HG03159 (cell line): ENCODE results near the gene SHH.
A peak's percentile ranks its signal among the peaks of the same experiment; 100 is the strongest.

Source experiments
- ATAC-seq: cut with Tn5 transposase; IDR thresholded peaks from one replicate; pipeline ENCODE4 v1.9.1; 2021; ENCODE audit warnings: mild to moderate bottlenecking, moderate library complexity; ENCODE audit not compliant: unreplicated experiment

The SHH gene

DNA sequence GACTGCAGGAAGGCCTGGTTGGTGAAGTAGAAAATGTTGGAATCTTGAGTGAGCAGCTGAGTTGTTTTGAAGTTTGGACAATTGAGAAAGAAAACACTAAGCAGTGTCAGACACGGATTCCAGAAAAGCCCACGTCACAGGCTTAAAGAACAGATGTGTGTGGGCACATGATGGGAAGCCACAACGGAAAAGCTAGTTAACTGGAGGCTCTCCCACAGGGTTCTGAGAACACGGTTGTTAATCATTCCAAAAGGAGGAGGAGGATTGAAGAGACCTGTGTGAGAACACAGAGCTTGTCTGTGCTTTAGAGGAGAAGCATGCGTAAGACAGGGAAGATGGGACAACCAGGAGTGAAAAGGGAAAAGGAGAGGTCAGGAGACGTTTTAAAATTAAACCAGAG lies 42.6 kb downstream of the SHH start:
- no peak for ATAC-seq

DNA sequence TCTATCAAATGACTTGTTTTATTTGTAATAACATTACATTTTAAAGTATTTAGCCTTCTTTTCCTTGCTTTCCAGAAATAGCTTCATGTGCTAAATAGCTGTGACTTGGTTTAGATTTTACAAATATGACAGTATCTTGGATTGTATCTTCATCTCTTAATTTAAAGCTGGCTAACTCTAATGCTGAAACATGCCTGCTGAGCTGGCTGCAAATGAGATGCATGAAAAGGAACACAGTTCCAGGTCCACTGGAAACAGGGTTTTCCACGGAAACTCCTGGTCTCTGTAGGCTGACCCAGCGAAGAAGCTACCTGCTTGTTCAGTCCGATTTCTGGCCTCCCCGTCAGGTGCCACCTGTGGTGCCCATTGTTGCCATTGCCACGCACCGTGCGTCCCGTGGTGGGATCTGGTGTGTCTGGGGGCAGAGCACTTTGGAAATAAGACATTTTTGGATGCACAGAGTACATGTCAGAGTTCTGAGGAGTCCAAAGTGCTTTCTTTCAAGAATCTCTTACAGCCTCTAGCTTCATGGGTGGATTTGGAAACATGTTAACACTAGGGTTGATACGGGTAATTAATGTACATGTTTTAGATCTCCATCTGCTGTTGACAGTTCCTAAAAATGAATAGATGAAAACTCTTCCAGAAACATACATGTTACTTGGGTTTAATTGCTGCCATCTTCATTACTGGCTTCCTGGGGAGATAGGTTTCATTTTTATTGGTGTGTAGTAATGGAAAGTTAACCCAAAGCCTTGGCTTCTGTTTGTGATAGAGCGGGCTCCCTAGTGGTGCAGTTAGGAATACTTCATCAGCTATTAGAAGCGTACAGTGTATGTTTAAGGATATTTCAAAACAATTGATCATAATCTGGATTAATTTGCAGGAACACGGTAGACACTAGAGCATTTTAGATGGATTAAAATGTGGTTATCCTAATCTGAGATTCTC lies 45.0 kb downstream of the SHH start:
- no peak for ATAC-seq

DNA sequence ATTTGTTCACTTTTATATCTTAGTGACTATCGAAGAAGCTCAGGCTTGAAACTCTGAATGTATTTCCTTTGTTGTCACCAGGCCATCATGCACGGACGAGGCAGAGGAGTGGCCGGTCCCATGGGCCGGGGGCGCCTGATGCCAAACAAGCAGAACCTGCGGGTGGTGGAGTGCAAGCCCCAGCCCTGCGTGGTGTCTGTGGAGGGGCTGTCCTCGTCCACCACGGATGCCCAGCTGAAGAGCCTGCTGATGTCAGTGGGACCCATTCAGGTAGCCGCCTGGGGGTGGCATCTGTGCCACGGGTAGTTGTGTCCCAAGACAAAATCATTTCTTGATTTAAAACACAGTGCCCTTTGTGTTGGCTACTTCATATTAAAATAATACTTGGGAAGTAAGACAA lies 45.9 kb downstream of the SHH start:
- ATAC-seq, result no peak

DNA sequence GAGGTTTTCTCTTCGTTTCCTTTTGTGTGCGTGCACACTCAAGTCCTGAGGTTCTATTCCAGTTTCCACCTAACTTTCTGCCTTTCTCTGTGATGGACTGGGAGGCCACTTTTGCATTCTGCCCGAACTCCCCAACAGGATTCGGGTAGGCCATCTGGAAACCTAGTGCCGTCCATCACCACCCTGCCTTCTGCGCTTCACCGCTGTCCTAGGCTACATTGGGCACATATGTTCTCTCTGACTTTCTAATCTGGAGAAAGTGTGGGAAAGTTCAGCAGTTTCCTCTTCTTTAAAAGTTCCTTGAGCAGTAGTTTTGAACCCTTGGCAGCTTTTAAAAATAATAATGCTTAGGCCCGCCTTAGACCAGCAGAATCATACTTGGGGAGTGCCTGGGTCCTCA lies 46.8 kb downstream of the SHH start:
- no peak for ATAC-seq

DNA sequence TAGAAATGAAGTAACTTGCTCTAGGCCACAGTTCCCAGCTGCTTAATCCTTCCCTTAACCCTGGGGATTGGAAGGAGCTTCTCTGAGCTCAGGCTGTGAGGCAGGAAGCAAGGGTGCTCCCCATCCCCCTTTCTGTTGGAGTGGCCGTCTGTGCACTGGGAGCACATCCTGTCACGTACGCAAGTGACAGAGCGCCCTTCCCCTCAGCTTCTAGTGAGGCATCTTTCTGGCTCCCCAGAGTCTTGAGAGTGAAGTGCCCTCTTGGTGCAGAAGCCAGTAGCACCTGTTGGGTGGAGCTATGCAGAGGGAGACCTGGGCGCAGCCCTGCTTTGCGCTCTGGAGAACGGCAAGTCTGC lies 47.8 kb downstream of the SHH start:
- peak; percentile 38 for ATAC-seq

DNA sequence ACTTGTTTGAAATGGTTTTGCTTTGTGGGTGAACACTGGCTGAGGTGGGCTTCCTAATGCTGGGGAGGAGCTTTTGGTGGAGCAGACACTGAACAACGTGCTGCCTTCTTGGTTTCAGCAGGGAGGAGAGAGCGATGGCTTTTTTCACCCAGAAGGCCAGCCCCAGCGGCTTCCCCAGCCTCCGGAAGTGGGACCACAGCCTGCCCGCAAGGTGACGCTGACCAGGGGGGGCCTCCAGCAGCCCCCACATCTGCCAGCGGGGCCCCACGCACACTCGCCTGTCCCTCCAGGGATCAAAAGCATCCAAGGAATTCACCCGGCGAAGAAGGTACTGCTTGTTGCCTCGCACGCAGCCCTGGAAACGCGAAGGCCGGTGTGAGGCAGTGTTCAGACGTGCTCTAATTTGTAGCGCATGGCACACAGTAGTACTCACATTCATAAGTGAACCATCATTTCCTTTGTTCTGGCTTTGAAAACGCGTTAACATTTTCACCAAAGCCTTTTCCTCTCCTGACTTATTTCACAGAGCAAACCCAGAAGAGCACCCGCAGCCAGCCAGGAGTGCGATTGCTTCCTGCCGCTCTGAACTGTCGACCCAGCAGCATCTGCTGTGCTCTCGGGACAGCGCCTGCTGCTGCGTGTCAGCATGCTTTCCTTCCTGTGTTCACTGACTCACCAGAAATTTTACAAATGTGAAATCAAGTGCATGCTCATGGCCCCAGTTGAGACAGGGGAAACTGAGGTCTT lies 48.4 kb downstream of the SHH start:
- peak; percentile 54 for ATAC-seq

DNA sequence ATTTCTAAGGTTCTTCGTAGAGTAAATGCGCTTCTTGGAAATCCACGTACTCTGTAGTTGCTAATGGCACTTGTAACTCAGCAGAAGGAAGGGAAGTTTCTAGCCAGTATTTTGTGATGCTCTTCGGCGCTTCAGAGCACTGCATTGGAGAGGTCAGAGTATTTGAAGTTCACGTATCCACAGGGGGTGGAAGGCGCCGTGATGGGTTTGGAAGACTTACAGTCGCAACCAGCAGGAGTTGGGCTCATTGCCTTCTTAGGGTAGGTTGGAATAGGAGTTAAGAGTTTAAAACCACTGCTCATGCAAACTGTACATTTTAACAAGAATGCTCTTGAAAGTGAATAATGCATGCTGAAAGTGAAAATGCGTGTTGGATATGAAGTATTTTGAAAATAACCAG lies 49.1 kb downstream of the SHH start:
- no peak for ATAC-seq

DNA sequence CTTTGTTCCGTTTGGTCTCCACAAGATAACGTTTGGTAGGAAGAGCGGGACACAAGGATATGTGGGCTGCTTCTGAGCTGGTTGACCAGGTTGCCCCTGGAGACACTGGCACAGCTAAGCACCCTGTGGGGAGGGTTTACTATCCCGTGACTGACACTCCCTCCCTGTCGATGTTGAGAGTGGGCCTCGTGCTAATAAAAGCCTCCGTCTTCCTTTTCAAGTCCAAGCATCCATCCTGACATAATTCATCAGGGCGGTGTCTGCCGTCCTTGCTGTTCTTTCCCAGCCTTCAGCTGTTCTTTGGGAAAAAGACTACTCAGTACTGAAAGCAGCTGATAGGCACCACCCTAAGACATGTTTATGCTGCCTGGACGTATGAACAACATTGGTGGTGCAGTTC lies 49.6 kb downstream of the SHH start:
- ATAC-seq, result no peak

DNA sequence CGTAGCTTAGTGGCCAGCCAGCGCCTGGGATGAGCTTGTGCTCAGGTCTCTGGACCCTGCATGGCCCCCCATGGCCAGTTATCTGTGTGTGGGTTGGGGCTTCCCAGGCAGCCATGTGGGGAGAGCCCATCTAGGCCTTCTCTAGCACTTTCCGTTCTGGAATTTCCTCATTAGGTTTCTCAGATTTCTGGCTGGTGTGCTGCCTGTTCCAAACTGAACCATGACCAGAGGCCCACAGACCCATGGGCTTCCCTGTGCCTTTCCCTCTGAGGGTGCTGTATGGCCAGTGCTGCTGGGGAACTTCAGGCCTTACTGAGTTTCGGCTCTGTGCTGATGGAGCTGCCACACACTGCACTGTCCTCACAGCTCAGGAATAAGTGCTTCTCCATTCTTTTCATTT lies 50.2 kb downstream of the SHH start:
- ATAC-seq, result no peak

DNA sequence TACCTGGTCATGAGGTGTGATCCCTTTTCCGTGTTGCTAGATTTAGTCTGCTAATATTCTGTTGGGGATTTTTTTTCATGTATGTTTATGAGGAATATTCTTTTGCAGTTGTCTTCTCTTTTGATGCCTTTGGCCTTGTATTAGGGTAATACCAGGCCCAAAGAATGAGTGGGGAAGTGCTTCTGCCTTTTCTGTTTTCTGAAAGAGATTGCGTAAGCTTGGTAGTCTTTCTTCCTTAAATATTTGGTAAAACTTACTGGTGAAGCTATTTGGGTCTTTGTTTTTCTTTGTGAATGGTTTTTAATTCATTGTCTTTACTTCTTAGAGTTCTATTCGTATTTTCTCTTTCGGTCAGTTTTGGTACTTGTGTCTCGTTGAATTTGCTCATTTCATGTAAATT lies 51.1 kb downstream of the SHH start:
- ATAC-seq, result no peak

DNA sequence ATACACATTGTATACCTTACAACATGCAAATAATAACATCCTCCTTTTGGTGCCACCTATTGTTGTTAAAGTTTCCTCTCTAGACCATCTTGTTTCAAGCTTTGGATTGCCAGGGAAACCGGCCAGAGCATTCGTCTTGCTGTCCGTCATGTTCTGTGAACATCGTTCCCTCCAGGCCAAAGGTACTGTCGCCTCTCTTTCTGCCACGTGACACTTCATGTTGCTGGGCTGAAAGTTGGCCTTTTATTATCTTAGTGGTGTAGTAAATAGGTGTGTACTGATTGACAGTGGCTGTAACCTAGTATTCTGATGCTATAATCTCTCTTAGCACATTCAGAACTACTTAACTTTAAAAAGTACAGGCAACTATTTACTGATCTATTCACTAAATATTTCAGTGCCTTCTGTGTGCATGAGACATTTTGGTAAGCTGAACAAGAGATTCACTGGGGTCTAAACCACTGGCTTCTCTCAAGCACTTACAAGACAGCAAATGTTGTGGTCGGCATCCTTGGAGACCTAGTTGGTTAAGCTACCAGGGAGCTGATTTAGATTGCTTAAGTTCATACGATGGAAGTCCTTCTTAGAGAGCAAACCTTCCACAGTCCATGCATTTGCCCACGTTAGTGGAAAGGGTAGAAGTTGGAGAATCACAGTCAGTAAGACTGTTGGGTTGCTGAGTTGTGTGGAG lies 52.4 kb downstream of the SHH start:
- ATAC-seq, result no peak

DNA sequence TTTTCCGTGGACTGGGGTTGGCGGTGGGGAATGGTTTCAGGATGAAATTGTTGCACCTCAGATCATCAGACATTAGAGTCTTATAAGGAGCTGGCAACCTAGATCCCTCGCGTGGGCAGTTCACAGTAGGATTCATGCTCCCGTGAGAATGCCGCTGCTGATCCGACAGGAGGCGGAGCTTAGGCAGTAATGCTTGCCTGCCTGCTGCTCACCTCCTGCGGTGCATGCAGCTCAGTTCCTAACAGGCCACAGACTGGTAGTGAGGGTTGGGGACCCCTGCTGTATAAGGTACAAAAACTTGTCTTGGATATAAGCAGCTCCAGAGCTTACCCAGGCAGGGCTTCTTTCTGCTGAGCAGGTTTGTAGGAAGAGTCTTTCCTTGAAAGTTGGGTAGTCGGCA lies 53.9 kb downstream of the SHH start:
- no peak for ATAC-seq

DNA sequence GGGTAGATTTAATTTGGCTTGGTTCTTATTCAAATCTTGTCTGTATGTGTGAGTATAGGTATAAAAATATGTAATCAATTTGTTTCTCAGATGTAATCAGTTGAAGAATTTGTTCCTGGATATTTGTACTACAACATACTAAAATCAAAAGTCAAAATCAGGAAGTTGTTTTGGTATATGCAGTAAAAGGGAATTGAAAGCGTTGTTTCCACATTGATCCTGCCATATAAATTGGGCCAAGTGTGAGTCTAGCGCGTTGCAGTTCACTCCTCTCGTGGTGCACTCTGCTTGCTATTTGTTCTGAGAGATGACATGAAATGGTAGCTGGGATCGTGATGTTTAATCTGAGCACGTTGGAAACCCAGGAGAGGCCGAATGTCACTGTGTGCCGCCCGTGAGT lies 55.9 kb downstream of the SHH start:
- ATAC-seq, result no peak

DNA sequence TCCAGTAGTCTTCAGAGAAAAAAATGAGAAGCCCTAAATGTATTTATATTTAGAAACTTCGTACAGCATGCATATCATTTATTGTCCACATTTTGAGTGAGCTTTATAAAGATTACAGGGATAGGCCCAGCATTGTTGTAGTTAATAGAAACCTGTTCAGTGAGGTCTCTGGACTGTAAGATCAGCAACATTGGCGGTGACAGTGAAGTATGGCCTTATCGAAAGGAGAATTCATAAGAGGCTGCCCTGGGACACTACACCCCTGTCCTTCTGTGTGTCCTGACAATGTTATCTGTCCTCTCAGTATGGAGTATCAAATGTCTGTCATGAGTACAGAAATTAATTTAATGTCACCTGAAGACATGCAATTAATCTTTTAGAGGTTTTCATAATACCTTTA lies 57.2 kb downstream of the SHH start:
- ATAC-seq, result no peak

DNA sequence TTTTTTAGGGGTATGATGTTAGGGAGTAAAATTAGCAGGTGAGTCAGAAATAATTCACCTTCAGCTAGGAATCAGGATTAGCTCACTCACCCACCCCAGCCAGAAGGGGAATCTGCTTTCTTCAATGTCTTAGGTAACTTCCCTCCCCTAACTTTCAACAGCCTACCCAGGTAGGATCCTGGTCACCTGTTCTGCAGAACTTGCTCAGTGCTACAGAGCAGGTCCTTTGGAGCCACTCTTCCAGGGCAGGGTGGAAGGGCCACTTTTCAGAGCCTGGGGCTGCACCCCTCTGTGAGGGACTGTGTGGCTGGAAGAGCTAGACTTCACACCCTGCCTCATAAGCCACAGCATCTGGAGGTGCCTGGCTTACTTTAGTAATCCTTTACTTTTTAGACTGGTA lies 58.1 kb downstream of the SHH start:
- no peak for ATAC-seq

DNA sequence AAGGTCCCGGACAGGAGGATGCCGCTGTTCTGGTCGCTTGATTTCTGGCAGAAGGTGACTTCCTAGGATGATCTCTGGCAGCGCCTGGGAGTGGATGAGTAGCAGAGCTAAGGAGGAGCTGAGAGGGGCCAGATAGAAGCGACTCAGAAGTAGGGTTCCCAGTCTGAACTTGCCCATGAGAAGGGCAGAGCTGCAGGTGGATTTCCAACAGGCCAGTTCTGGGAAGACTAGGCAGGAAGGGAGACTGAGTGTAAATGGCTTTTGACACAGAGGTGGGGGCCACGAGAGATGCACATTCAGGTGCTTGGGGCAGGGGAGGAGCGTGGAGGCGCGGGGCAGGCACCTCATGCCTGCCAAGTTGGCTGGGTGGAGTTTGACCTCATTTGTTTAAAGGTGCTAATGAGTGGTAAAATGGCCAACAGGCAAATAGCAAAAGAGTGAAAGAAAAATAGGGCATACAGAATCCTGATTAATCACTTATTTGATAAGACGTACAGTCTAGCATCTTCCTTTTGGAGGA lies 58.8 kb downstream of the SHH start:
- ATAC-seq, result peak; percentile 14

DNA sequence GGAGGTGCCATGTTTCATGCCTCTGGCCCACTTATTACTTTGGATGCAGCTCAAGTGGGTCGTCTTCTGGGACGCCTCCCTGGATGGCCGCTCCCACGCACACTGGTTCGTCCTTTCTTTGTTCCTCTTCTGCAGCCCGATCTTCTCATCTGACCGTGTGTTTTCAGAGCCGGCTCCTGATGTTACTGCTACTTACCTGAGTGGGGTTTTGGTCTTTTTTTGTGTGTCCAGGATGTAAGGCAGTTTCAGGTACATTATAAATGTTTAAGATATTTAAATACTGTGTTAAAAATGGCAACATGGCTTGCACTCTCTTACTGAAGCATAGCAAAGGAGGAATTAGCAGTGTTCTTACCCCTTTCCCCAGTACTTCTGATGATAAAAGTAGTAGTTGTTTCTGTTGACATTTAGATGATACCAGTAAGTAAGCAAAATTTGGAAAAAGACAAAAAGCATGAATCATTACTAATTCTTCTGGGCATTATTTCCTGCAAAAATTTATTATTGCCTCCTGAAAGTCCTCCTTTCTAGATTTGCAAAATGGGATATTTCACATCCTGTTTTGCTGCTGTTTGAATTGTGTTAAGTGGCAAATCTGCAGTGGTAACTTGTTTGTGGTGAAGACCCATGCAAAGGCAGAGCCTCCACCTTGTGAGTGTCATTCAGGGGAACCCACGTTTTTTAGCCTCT lies 59.4 kb downstream of the SHH start:
- ATAC-seq, result peak; percentile 59

DNA sequence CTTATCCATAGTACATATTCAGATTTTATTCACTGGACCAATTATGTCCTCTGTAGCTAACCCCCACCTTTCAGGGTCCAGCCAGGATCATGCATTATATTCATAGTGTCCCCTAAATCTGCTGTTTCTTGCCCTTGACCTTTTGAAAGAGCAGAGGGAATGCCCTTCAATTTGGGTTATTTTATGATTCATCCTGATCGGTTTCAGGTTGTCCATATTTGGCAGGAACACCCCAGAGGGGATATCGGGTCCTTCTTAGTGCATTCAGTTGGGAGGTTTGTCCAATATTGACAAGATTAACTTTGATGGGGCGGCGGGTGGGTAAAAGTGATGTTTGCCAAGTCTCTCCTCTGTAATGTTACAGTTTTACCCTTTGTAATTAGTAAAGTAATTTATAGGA lies 60.9 kb downstream of the SHH start:
- ATAC-seq, result no peak

DNA sequence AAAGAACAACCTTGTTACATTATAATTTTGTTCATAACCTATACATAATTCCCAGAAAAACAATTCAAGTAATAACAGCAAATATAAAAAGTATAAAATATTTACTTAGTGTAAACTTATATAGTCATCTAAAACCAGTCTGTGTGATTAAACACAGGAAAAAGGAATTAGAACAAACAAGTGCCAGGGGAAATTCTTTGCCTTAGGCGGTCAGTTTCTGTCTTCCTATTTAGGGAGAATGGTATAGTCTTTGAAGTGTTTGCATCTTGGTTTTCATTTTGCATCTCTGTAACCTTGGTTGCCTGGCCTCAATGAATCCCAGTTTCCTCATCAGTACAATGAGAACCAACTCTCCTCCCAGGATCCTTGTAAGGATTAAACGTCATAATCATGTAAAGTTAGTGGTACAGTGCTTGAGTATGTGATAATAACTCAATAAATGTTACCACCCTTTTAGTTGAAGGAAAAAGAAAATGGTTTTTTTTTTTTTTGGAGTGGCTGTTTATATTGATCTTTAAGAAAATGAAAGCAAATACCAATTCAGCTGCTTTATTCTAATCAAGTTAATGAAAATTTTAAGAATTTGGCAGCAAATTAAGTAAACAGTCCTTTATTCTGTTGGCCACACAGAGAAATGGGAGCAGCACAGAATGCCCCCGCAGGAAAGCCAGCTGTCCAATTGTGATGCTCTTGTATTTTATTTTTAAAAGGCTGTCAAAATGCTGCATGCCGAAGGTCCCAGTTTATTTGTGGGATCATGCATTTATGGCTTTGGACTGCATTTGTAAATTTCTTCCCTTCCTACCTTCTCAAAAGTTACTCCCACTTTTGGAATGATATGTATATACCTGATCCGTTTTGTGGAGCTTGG lies 61.8 kb downstream of the SHH start:
- no peak for ATAC-seq
